NCI-H1105 treated with DMSO at 0.1 percent for 48 hours (cell line): ENCODE results near the gene ZNF888.
"Not testable (repeated sequence)": the region's sequence is repeated elsewhere in the genome, so short reads cannot be mapped to it uniquely, and the experiment has no call there.

Experiments used
- DNase-seq: peaks from one replicate; lab custom pipeline; 2025; lab: John Stamatoyannopoulos, UW

ZNF888 gene

DNA sequence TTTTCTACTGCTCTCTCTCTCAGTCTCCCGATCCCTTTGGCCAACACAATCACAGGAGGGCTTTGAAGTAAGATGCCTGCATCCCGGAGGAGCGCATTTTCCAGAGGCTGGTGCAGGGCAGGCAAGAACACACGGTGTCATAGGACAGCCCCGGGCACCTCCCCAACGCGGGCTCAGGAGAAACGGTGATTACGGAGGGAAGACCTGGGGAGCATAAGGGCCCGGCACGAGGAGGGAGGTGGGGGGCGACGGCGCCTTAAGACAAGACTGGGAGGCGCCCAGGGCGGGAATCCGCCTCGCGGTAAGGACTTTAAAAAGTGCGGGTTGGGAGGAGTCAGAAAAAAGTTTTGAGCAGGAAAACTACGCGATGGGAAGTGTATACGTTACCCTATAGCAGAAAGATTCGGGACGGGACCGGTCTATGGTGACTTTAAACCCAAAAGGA lies 18.7 kb upstream of the ZNF888 start:
- DNase-seq = peak; percentile 57

DNA sequence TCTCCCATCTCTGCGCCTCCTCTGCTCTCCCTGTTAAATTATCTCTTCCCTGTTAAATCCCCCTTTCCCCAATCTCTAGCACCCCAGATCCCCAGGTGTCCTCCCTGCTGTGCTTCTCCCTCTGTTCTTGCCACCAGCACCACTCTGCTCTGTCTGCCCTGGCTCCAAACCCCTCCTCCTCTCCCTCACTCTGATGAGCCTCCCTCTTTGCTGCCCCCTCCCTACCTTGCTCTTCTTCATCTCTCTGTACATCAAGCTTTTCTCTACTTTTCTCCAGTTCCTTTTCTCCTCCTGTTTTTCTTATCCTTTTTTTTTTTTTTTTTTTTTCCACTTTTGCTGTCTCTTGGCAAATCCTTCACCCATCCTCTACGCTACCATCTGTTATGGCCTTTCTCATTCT lies 18.3 kb upstream of the ZNF888 start:
- DNase-seq = peak; percentile 18

DNA sequence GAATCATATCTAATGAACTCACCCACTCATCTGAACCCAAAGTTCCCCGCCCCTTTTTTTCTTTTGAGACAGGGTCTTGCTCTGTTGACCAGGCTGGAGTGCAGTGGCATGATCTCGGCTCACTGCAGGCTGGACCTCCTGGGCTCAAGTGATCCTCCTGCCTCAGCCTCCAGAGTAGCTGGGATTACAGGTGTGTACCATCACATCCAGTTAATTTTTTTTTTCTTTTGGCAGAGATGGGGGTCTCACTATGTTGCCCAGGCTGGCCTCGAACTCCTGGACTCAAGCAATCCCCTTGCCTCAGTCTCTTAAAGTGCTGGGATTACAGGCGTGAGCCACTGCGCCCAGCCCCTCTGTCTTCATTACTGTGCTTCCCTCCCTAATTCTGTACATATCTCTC lies 17.7 kb upstream of the ZNF888 start:
- not testable (repeated sequence) for DNase-seq

DNA sequence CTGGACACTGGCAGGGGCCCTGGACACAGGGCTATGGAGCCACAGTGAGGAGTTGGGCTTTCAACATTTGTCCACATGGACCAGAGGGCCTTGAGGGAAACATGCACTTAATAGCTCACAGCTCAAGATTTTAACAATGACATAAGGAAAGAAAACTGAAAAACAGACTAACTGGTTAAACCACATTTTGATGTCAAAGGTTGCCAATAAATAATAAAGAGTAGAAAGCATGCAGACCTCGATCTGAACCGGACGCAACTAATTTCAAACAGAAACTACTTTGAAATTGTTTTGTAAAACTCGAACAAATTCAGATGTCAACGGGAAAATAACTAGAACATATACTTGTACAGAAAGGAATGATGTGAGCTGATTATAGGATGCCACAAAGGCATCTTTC lies 15.5 kb upstream of the ZNF888 start:
- DNase-seq = no peak

DNA sequence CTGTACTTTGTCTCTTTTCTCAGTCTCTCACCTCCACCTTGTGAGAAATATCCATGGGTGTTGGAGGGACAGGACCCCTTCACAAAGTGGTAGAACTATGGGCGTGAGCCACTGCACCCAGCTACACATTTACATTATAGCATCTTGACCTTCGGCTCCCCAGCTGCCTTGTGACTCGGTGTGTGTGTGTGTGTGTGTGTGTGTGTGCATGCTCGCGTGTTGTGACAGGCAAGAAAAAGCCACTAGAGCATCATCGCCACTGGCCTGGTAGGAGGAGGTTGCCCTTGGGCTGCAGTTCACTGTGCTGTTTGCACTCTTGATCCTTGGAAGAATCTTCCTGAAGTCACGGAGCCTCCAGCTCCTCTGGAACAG lies 13.7 kb upstream of the ZNF888 start:
- DNase-seq = no peak

DNA sequence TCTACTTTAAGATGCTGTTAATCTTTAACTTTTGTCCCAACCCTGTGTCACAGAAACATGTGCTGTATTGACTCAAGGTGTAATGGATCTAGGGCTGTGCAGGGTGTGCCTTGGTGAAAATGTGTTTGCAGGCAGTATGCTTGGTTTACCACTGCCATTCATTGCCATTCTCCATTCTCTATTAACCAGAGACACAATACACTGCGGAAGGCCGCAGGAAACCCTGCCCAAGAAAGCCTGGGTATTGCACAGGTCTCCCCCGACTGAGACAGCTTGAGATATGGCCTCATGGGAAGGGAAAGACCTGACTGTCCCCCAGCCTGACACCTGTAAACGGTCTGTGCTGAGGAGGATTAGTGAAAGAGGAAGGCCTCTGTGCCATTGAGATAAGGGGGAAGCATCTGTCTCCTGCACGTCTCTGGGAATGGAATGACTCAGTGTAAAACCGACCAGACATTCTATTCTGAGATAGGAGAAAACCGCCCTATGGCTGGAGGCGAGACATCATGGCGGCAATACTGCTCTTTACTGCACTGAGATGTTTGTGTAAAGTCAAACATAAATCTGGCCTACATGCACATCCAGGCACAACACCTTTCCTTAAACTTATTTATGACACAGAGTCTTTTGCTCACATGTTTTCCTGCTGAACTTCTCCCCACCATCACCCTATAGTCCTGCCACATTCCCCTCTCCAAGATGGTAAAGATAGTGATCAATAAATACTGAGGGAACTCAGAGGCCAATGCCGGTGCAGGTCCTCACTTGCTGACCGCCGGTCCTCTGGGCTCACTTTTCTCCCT lies 13.1 kb upstream of the ZNF888 start:
- no peak for DNase-seq

DNA sequence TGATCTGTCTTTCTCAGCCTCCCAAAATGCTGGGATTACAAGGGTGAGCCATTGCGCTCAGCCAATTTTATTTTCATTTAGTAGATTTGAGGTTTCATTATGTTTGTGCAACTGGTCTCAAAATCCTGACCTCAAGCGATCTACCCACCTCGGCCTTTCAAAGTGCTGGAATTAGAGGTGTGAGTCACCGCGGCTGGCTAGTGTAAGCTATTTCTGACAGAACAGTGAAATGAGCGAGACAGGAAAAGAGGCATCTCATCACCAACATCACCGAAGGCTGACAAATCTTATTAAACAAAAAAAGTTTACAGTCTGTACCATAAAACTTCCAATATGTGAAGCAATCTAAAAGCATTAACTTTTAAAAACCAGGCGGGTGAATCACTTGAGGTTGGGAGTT lies 12.2 kb upstream of the ZNF888 start:
- DNase-seq = no peak

DNA sequence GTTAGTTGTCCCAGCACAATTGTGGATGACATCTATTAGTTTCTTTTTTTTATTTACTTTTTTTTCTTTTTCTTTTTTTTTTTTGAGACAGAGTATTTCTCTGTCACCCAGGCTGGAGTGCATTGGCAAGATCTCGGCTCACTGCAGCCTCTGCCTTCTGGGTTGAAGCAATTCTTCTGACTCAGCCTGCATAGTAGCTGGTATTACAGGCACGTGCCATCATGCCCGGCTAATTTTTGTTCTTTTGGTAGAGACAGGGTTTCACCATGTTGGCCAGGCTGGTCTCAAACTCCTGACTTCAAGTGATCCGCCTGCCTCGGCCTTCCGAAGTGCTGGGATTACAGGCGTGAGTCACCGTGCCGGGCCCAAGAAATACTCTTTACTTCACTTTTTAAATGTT lies 1.4 kb upstream of the ZNF888 start:
- not testable (repeated sequence) for DNase-seq

DNA sequence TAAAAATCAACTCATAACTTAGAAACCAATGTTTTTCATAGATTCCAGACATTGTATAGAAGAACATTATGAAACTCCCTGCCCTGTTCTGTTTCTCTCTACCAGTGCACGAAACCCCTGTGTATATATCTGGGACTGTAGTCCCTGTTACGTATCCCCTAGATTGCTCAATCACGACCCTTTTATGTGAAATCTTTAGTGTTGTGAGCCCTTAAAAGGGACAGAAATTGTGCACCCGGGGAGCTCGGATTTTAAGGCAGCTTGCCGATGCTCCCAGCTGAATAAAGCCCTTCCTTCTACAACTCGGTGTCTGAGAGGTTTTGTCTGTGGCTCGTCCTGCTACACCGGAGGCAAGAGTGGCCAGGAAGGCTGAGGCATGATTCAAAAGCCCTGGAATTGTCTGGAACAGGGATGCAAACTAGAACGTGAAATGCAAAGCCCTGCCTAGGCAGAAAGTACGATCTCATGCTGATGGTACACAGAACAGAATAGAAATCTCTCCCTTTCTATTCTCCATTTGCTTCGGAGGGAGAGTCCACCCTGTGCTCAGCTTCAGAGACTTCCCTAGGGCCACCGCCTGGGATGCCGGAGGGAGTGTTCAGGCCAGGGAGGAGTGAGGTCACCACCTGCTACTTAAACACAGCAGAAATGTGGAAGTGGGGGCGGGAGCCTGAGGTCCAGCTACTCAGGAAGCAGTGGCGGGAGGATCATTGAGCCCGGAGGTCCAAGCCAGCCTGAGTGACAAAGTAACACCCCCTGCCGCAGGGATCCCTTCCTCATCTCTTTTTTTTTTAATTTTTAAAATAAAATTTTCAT lies 758 bp upstream of the ZNF888 start:
- DNase-seq = no peak

DNA sequence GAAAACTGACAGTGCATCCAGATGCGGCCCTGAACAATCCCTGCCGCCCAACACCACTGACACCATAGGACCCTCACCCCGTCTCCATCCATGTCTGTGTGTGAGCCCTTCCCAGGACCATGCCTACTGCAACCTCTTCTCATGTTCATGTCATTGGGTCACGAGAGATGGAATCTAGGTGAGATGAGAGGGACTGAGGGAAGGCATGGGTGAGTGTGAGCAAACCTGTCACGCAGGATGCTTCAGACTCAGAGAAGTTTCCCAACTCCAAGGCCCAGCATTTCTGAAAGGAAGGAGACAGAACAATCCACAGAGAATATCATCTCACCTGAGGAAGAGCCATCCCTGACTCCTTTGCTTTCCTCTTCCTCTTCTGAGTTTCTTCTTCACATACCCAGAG lies 5.7 kb downstream of the ZNF888 start:
- DNase-seq = no peak

DNA sequence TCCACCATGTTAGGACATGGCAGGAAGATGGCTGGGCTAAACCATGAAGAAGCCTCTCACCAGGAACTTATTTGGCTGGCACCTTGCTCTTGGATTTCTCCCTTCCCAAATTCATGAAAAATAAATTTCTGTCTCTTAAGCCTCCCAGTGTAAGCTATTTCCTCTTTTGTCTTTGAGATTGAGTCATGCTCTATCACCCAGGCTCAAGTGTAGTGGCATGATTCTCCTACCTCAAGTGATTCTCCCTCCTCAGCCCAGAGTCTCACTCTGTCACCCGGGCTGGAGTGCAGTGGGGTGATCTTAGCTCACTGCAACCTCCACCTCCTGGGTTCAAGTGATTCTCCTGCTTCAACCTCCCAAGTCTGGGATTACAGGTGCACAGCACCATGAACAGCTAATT lies 12.6 kb downstream of the ZNF888 start:
- no peak for DNase-seq

DNA sequence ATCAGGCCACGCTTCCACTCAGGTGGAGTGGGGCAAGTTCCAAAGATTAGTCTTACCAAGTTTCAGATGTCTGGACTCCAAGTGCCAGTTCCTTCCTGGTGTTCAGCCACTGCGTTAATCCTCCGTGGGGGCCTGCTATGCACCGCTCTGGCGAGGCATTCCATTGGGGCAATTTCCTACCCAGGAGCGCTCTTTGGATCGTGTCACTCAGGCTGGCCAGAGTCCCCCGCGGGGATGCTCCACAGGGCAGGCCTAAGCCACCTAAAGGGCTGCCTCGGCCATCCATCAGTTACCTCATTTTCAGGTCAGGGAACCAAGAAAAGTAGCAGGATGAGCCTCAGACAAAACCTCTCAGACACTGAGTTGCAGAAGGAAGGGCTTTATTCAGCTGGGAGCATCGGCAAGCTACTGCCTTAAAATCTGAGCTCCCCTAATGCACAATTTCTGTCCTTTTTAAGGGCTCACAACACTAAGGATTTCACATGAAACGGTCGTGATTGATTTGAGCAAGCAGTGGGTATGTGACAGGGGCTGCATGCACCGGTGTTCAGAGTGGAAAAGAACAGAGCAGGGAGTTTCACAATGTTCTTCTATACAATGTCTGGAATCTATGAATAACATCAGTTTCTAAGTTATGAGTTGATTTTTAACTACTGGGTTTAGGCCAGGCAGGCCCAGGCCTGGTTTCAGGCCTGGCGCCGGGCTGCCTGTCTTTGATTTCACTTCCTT lies 19.0 kb downstream of the ZNF888 start:
- not testable (repeated sequence) for DNase-seq

DNA sequence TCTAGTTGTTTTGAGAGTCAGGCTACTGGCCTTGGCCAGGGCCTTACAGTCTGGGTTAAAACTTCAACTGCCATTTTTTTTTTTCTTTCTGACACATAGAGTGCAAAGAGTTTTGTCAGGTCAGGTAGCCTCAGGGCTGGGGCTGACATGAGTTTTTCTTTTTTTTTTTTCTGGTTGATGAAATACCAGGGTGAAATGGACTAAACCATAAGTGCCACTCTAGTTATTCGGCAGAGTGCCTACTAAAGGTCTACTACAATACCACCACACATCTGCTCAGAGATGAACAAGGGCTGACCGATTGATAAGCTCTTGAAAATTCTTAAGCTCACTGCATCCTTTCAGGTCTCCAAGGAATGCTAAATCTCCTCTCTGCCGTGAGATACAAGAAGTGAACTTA lies 21.4 kb downstream of the ZNF888 start:
- DNase-seq = no peak

DNA sequence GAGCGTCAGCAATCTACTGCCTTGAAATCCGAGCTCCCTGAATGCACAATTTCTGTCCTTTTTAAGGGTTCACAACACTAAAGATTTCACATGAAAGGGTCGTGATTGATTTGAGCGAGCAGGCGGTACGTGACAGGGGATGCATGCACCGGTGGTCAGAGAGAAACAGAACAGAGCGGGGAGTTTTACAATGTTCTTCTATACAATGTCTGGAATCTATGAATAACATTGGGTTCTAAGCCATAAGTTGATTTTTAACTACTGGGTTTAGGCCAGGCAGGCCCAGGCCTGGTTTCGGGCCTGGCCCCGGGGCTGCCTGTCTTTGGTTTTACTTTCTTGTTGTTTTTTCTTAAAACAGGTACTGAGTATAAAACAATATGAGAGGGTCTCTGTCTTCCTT lies 24.6 kb downstream of the ZNF888 start:
- not testable (repeated sequence) for DNase-seq

DNA sequence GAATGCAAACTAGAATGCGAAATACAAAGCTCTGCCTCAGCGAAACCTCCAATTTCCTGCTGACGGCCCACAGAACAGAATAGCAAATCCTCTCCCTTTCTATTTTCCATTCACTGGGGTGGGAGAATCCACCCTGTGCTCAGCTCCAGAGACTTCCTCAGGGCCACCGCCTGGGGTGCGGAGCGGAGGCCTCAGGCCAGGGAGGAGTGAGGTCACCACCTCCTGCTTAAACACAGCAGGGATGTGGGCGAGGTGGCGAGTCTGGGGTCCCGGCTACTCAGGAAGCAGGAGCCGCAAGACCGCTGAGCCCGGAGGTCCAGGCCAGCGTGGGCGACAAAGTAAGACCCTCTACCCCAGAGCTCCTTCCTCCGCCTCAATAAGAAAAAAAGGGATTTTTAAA lies 25.1 kb downstream of the ZNF888 start:
- no peak for DNase-seq

DNA sequence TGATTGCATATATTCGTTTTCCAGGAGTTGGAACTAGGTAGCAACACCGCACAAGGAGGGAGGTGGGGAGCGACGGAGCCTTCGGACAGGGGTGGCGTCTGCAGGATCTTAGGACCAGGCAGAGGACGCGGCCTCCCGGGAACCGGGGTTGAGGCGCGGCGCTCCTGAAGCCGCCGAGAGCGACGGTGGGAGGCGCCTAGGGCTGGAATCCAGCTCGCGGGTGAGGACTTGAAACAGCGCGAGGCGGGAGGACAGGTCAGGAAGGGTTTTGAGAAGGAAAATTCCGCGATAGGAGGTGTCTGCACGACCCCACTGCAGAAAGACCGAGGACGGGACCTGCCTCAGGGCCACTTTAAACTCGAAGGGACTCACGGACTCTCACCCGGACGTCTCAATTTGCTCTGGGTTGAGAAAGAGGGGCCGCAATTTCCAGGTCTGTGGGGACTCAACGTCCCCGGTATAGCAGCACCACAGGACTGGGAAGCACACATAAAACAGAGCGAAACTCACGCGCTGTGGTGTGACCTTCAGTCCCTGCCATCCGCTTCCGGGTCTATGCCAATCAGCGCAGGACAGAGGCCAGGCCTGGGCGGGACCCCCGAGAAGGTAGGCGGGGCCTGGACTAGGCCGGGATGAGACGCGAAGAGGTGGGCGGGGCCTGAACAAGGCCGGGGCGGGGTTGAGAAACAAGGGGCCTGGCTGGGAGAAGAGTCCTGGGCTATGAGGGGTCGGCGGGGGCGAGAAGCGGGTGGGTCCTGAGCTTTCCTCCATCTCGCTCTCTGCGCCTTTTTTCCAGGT lies 25.9 kb downstream of the ZNF888 start, which contains the start of gene ZNF320:
Gene ZNF320 (minus strand): TSS at position 498 of the 798 bp plus-strand sequence. CDS start 7,380 bp downstream, outside the sequence.
- DNase-seq = peak; percentile 90

DNA sequence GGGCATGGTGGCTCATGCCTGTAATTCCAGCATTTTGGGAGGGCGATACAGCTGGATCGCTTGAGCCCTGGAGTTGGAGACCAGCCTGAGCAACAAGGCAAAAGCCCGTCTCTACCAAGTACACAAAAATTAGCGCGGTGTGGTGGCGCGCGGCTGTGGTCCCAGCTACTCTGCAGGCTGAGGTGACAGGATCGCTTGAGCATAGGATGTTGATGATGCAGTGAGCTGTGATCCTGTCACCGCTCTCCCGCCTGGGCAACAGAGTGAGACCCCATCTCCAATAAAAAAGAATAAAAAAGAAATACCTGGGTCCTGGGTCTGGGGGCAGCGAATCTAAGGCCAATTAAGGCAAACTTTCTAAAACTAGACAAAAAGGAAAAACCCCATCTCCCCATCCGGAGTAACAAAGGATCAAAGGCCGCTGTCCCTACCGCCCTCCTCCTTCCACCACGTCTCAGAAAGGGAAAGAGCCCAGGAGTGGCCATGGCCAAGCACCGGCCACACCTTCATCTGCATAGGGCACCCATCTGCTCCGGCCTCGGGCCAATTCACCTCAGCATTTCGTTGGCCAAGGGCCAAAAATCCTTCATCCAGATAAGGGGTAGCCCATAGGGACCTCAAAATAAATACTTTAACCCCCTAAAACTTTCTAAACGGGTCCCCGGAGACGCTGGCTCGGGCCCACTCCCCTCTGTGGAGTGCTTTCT lies 26.6 kb downstream of the ZNF888 start:
- peak; percentile 49 for DNase-seq

DNA sequence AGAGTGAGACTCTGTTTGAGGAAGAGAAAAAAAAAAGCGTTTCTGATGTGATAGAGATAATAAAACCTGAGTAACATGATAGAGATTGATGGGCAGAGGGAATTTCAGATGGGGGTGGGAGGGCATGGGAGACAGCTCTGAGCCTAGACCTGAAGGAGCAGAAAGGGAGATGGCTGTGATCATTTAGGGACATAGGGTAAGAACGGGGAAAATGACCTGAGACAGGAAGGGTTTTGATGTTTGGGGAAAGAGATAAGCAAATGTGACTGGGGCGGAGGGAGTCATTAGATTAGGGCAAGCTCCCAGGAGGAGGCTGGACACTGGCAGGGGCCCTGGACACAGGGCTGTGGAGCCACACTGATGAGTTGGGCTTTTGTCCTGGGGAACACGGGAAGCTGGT lies 31.9 kb downstream of the ZNF888 start:
- no peak for DNase-seq

DNA sequence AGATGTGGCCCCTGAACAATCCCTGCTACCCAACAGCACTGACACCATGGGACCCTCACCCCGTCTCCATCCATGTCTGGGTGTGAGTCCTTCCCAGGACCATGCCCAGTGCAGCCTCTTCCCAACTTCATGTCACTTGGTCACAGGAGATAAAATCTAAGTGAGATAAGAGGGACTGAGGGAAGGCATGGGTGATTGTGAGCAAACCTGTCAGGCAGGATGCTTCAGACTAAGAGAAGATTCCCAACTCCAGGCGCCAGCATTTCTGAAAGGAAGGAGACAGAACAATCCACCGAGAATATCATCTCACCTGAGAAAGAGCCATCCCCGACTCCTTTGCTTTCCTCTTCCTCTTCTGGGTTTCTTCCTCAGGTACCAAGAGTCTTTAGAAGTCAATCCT lies 33.3 kb downstream of the ZNF888 start:
- DNase-seq = no peak

DNA sequence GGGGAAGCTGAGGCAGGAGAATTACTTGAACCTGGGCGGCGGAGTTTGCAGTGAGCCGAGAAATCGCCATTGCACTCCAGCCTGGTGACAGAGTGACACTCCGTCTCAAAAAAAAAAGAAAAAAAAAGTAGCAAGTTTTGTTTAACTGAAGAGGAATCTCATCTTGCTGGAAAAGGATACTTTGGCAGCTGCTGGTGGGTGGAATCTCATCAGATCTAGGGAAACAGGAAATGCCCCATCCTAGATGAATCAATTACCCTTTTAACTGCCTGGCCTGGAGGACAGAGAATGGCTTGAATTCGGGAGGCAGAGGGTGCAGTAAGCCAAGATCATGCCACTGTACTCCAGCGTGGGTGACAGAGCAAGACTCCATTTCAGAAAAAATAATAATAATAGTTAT lies 34.2 kb downstream of the ZNF888 start:
- DNase-seq = no peak

DNA sequence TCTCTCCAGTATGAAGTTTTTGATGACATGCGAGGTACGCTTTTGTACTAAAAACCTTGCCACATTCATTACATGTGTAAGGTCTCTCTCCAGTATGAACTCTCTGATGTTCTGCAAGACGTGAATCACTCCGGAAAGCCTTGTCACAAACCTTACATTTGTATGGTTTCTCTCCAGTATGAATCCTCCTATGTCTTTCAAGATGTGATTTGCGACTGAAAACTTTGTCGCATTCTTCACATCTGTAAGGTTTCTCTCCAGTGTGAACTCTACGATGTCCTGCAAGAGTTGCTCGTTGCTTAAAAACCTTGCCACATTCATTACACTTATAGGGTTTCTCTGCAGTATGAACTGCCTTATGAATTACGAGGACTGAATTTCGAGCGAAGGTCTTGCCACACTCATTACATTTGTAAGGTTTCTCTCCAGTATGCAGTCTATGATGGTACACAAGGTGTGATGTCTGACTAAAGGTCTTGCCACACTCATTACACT lies 42.3 kb downstream of the ZNF888 start:
- DNase-seq = no peak
